Measurements from ENCODE around the gene OR5AR1.
"Not testable (repeated sequence)": the region's sequence is repeated elsewhere in the genome, so short reads cannot be mapped to it uniquely, and the experiment has no call there.

OR5AR1 gene

GRCh38 chr11:56663386-56663785 is at the start of gene OR5AR1:
Gene OR5AR1 (plus strand): TSS chr11:56663686. CDS start chr11:56663686, 0 bp downstream.
- Histone ChIP-seq H3K27me3 (ENCODE audit: control insufficient read depth, insufficient read depth, low read length) (no peaks in the 10 kb centered on the region), H3K9me3 (ENCODE audit: control insufficient read depth, low read length) (no peaks in the 10 kb centered on the region), H3K36me3 (ENCODE audit: control insufficient read depth, insufficient read depth, low read length) (no peaks in the 10 kb centered on the region), H3K4me1 (ENCODE audit: control insufficient read depth, insufficient read depth, low read length) (no peaks in the 10 kb centered on the region), H3K4me3 (ENCODE audit: low read length) (no peak within 1 kb of the TSS), H3K9ac (ENCODE audit: low read length) (no peak within 1 kb of the TSS)

- Histone ChIP-seq H3K9me3 (ENCODE audit: control insufficient read depth, low read length) (no peaks in the 10 kb centered on the region), H3K4me1 (ENCODE audit: control insufficient read depth, insufficient read depth, low read length) (no peaks in the 10 kb centered on the region), H3K27me3 (ENCODE audit: control insufficient read depth, insufficient read depth, low read length) (no peaks in the 10 kb centered on the region), H3K9ac (ENCODE audit: low read length) (no peak overlapping the region), H3K36me3 (ENCODE audit: control insufficient read depth, insufficient read depth, low read length) (no peaks in the 10 kb centered on the region), H3K4me3 (ENCODE audit: low read length) (no peak overlapping the region)
These were observed 38.8 kb upstream of the OR5AR1 start for GRCh38 chr11:56624661-56625110.

GRCh38 chr11:56625946-56626345 is 37.5 kb upstream of the OR5AR1 start:
- Histone ChIP-seq H3K36me3 (ENCODE audit: control insufficient read depth, insufficient read depth, low read length) (no peaks in the 10 kb centered on the region), H3K4me1 (ENCODE audit: control insufficient read depth, insufficient read depth, low read length) (no peaks in the 10 kb centered on the region), H3K9ac (ENCODE audit: low read length) (no peak overlapping the region), H3K9me3 (ENCODE audit: control insufficient read depth, low read length) (no peaks in the 10 kb centered on the region), H3K27me3 (ENCODE audit: control insufficient read depth, insufficient read depth, low read length) (no peaks in the 10 kb centered on the region), H3K4me3 (ENCODE audit: low read length) (no peak overlapping the region)

DNA sequence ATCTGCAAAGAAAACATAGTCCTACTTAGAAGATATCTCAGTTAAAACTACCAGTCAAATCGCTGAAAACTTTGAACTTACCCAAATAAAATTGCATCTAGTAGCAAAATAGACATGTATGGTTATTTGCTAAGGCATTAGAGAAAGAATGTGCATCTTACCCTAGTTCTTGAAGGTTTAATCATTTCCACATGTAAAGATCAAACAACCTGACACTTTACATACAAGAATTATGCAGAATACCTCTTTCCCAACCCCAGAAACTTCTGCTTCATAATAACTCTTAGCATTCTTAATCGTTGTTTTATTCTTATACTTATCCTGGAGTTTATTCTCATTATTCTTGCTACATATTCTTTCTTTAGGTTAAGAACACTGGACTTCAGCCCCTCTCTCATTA is 31.2 kb upstream of the OR5AR1 start:
- Histone ChIP-seq H3K4me1 (ENCODE audit: control insufficient read depth, insufficient read depth, low read length) (no peaks in the 10 kb centered on the region), H3K4me3 (ENCODE audit: low read length) (no peak overlapping the region), H3K27me3 (ENCODE audit: control insufficient read depth, insufficient read depth, low read length) (no peaks in the 10 kb centered on the region), H3K36me3 (ENCODE audit: control insufficient read depth, insufficient read depth, low read length) (no peaks in the 10 kb centered on the region), H3K9me3 (ENCODE audit: control insufficient read depth, low read length) (no peaks in the 10 kb centered on the region), H3K9ac (ENCODE audit: low read length) (no peak overlapping the region)

DNA sequence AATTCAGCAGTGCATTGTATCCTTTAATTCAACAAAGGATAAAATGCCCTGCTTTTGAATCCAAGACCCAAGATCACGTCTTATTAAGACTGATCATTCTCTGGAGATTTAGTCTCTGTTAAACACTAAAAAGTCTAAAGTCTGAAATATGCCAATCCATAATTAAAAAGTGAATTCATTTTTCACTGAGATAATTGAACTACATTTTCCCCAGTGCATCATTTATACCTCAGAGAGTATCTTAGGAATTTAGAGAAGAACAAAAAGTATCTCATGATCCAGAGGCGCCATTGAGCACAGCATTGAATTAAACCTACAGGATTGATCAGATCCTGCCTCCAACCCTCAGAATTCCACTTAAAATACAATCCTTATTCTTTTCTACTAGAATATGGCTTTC is 26.6 kb upstream of the OR5AR1 start:
- no peaks in the 10 kb centered on the region for H3K4me1 ChIP-seq (ENCODE audit: control insufficient read depth, insufficient read depth, low read length)
- no peak overlapping the region for H3K4me3 ChIP-seq (ENCODE audit: low read length)
- no peak overlapping the region for H3K9ac ChIP-seq (ENCODE audit: low read length)
- no peaks in the 10 kb centered on the region for H3K9me3 ChIP-seq (ENCODE audit: control insufficient read depth, low read length)
- no peaks in the 10 kb centered on the region for H3K27me3 ChIP-seq (ENCODE audit: control insufficient read depth, insufficient read depth, low read length)
- H3K36me3 ChIP-seq (ENCODE audit: control insufficient read depth, insufficient read depth, low read length), result no peaks in the 10 kb centered on the region

- H3K4me1 ChIP-seq (ENCODE audit: control insufficient read depth, insufficient read depth, low read length), result no peaks in the 10 kb centered on the region
- H3K27me3 ChIP-seq (ENCODE audit: control insufficient read depth, insufficient read depth, low read length), result no peaks in the 10 kb centered on the region
- H3K36me3 ChIP-seq (ENCODE audit: control insufficient read depth, insufficient read depth, low read length), result no peaks in the 10 kb centered on the region
- no peak overlapping the region for H3K9ac ChIP-seq (ENCODE audit: low read length)
- no peaks in the 10 kb centered on the region for H3K9me3 ChIP-seq (ENCODE audit: control insufficient read depth, low read length)
- H3K4me3 ChIP-seq (ENCODE audit: low read length), result no peak overlapping the region
These were observed 26.0 kb upstream of the OR5AR1 start for GRCh38 chr11:56637500-56637899.

DNA sequence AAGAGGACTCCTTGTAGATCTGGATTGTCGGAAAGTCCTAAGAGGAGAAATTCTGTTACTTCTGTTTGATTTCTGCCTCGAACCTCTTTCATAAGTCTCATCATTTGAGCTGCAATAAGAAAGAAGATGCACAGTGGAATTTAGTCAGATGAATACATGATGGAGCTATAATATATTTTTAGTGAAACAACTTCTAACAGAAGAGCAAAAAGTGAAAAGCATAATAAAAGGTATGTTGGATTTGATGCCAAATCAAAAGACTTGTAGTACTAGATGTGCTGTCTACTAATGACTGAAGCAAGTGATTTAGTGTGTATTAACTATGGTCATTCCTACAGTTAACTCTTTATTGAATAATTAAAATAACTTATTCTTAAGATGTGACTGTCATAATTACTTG is 21.1 kb upstream of the OR5AR1 start, which contains the start of gene OR5AP2:
Gene OR5AP2, minus strand, starts transcription at position 101 of the 400 bp plus-strand sequence. Its CDS starts 0 bp downstream, at position 101.
- H3K9me3 ChIP-seq (ENCODE audit: control insufficient read depth, low read length), result no peaks in the 10 kb centered on the region

DNA sequence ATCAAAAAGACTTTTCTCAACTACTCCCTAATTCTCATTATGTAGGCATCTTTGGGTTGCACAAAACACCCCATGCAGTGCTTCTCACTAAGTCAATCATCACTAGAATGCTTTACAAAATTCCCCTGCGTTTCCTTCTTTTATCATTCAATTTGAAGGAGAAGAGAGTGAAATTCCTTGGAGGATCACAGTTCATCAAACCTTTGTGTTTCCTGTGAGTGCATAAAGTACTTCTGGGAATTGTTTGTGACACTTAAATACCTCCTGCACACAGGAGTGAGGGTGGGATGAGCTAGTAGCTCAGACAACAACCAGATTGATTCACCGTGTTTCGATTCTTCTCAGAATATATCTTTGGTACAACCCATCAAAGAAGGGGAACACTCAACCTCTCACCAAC is 3.7 kb upstream of the OR5AR1 start:
- H3K9ac ChIP-seq (ENCODE audit: low read length), result no peak overlapping the region
- no peak overlapping the region for H3K4me3 ChIP-seq (ENCODE audit: low read length)
- no peaks in the 10 kb centered on the region for H3K9me3 ChIP-seq (ENCODE audit: control insufficient read depth, low read length)

More for the DNA sequence above, 21.1 kb upstream of the OR5AR1 start, which contains the start of gene OR5AP2:
- no peak within 1 kb of the TSS for H3K4me3 ChIP-seq (ENCODE audit: low read length)
- H3K4me1 ChIP-seq (ENCODE audit: control insufficient read depth, insufficient read depth, low read length), result no peaks in the 10 kb centered on the region
- H3K36me3 ChIP-seq (ENCODE audit: control insufficient read depth, insufficient read depth, low read length), result no peaks in the 10 kb centered on the region
- H3K27me3 ChIP-seq (ENCODE audit: control insufficient read depth, insufficient read depth, low read length), result no peaks in the 10 kb centered on the region
- H3K9ac ChIP-seq (ENCODE audit: low read length), result no peak within 1 kb of the TSS

DNA sequence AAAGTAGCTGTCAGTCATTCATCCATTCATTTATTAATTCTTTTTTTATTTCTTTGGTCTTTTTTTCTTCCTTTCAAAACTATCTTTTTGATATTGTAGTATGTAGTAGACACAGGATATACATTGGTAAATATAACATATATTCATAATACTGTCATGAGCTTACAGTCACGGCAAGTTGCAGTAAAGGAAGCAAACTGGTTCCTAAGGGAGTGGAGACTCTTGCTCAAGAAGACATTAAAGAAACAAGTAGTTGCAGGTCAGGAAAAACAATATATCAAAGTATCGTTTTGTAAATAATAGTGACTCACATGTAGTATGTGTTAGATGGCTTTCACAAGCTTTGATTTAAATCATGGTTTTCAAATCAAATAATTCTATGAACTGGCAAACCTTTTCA is 7.5 kb downstream of the OR5AR1 start:
- no peaks in the 10 kb centered on the region for H3K4me1 ChIP-seq (ENCODE audit: control insufficient read depth, insufficient read depth, low read length)

More for the DNA sequence above, 3.7 kb upstream of the OR5AR1 start:
- Histone ChIP-seq H3K27me3 (ENCODE audit: control insufficient read depth, insufficient read depth, low read length) (no peaks in the 10 kb centered on the region), H3K36me3 (ENCODE audit: control insufficient read depth, insufficient read depth, low read length) (no peaks in the 10 kb centered on the region), H3K4me1 (ENCODE audit: control insufficient read depth, insufficient read depth, low read length) (no peaks in the 10 kb centered on the region)

GRCh38 chr11:56688554-56689100 is 25.1 kb downstream of the OR5AR1 start:
- Histone ChIP-seq H3K9ac (ENCODE audit: low read length) (no peak overlapping the region), H3K27me3 (ENCODE audit: control insufficient read depth, insufficient read depth, low read length) (no peaks in the 10 kb centered on the region), H3K4me1 (ENCODE audit: control insufficient read depth, insufficient read depth, low read length) (no peaks in the 10 kb centered on the region), H3K36me3 (ENCODE audit: control insufficient read depth, insufficient read depth, low read length) (no peaks in the 10 kb centered on the region), H3K9me3 (ENCODE audit: control insufficient read depth, low read length) (no peaks in the 10 kb centered on the region), H3K4me3 (ENCODE audit: low read length) (no peak overlapping the region)

More for the DNA sequence above, 7.5 kb downstream of the OR5AR1 start:
- Histone ChIP-seq H3K36me3 (ENCODE audit: control insufficient read depth, insufficient read depth, low read length) (no peaks in the 10 kb centered on the region), H3K9ac (ENCODE audit: low read length) (no peak overlapping the region), H3K27me3 (ENCODE audit: control insufficient read depth, insufficient read depth, low read length) (no peaks in the 10 kb centered on the region), H3K4me3 (ENCODE audit: low read length) (no peak overlapping the region), H3K9me3 (ENCODE audit: control insufficient read depth, low read length) (no peaks in the 10 kb centered on the region)

DNA sequence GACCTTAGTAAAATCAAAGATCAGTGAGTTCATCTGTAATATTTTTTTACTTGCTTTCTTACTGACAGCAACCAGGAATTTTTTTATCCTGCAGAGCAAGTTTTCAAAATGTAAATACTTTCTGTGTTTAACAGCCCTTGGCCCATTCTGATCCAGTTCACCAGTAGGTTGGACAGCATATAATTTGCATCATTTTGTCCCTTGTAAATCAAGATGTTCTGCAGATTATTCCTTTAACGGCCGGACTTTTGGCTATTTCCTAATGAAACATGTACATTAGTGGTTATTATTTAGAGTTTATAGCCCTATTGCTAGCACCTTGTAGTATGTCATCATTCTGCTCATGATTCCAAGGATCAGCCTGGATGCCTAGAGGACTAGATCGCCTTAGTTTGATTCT is 27.7 kb downstream of the OR5AR1 start:
- H3K4me1 ChIP-seq (ENCODE audit: control insufficient read depth, insufficient read depth, low read length); H3K36me3 ChIP-seq (ENCODE audit: control insufficient read depth, insufficient read depth, low read length); H3K4me3 ChIP-seq (ENCODE audit: low read length); H3K27me3 ChIP-seq (ENCODE audit: control insufficient read depth, insufficient read depth, low read length); H3K9ac ChIP-seq (ENCODE audit: low read length); H3K9me3 ChIP-seq (ENCODE audit: control insufficient read depth, low read length): not testable (repeated sequence)

- Histone ChIP-seq H3K36me3 (ENCODE audit: control insufficient read depth, insufficient read depth, low read length) (no peaks in the 10 kb centered on the region), H3K9ac (ENCODE audit: low read length) (no peak overlapping the region), H3K27me3 (ENCODE audit: control insufficient read depth, insufficient read depth, low read length) (no peaks in the 10 kb centered on the region), H3K9me3 (ENCODE audit: control insufficient read depth, low read length) (no peaks in the 10 kb centered on the region), H3K4me3 (ENCODE audit: low read length) (no peak overlapping the region), H3K4me1 (ENCODE audit: control insufficient read depth, insufficient read depth, low read length) (no peaks in the 10 kb centered on the region)
These were observed 29.9 kb downstream of the OR5AR1 start for GRCh38 chr11:56693428-56693827.

- H3K36me3 ChIP-seq (ENCODE audit: control insufficient read depth, insufficient read depth, low read length), result no peaks in the 10 kb centered on the region
- no peaks in the 10 kb centered on the region for H3K4me1 ChIP-seq (ENCODE audit: control insufficient read depth, insufficient read depth, low read length)
- H3K4me3 ChIP-seq (ENCODE audit: low read length), result no peak within 1 kb of the TSS
- H3K27me3 ChIP-seq (ENCODE audit: control insufficient read depth, insufficient read depth, low read length), result no peaks in the 10 kb centered on the region
- H3K9ac ChIP-seq (ENCODE audit: low read length), result no peak within 1 kb of the TSS
- no peaks in the 10 kb centered on the region for H3K9me3 ChIP-seq (ENCODE audit: control insufficient read depth, low read length)
These were observed 35.3 kb downstream of the OR5AR1 start, which contains the start of gene OR9G1 for GRCh38 chr11:56698795-56699194. Gene OR9G1 (plus strand): TSS chr11:56699095. CDS start chr11:56700388, 1,293 bp downstream.

All from mucosa of stomach (tissue), 1 donor.